Activated CD4-positive, alpha-beta T cell treated with anti-CD3 and anti-CD28 coated beads, Interleukin-2, amount 50 U/mL, for 1 hour (primary cell): ENCODE data around the gene TLE6.
"Not testable (repeated sequence)": the region's sequence is repeated elsewhere in the genome, so short reads cannot be mapped to it uniquely, and the experiment has no call there.

Experiments
- DNase-seq: peaks from one replicate; pipeline ENCODE4 v3.0.0-alpha.2; 2020

The TLE6 gene

DNA sequence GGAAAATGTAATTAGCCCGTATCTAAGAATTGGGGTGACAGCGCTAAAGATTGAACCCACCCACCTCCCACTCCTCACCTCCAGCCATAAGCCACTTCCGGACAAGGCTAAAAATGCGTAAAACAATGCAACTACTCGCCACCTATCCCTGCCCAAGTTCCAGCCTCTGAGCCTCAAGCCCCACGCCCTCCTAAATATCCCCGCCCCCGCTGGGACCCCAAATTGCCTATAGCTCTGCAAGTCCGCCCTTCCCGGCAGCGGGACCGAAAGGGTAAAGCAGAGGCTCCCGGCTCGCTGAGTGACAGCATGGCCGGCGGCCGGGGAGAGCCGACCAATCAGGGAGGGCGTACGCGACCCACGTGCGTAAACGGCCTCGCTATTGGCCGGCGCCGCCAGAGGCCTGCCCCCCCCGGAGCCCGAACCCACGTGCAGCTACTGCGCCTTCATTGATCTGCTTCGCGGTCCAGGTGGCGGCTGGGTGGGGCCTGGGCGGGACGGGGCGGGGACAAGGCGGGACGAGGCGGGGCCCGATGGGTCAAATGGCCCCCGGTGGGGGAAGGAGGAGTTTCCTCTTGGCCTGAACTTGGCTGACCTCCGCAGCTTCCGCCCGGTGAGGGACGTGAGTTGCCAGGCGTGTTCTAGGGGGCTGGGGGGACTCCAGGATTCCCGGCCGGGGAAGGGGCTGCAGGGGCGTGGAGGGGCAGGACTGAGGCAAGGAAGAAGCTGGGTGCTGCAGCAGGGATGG lies at the start of gene TLE6:
TLE6 (plus strand) TSS at position 564 of the 745 bp plus-strand sequence. CDS start 670 bp downstream, outside the sequence.
- DNase-seq, result peak; percentile 93

GRCh38 chr19:2933490-2933910 lies 43.9 kb upstream of the TLE6 start:
- no peak for DNase-seq

- DNase-seq, result not testable (repeated sequence)
Measured at GRCh38 chr19:2935863-2936262, 41.5 kb upstream of the TLE6 start.

DNA sequence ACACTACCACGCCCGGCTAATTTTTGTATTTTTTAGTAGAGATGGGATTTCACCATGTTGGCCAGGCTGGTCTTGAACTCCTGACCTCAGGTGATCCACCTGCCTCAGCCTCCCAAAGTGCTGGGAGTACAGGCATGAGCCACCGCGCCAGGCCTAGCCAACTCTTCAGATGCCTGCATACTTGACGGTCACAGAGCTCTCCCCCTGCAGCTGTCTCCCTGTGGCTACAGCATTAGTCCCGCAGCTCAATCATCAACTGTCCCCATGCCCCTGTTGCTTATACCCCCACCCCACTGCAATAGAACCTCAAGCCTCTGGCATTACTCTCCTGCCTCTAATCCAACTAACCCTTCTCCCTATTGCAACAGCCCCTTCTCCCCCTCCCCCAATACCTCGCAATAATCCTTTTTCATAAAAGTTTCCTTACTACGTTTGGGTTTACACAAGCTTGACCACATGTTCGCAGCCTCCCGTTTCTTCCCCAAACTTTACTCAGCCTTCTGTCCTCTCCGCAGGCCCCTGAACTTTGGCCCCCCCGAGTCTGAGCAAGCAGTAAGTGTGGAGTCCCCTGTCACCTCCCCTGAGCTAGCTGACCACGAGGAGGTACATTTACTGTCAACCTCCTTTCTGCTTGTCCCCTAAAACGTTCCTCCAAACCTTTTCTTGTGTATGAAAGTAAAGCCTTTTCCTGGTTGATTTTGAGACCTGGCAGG lies 34.3 kb upstream of the TLE6 start:
- no peak for DNase-seq

GRCh38 chr19:2944403-2944774 lies 33.0 kb upstream of the TLE6 start:
- DNase-seq, result no peak

- peak; percentile 99 for DNase-seq
Measured at GRCh38 chr19:2944775-2945574, 32.4 kb upstream of the TLE6 start, which contains the start of gene ZNF77. Gene ZNF77 (minus strand): TSS chr19:2944971. CDS start chr19:2944840, 131 bp downstream.

- DNase-seq, result no peak
Measured at GRCh38 chr19:2945575-2946184, 31.7 kb upstream of the TLE6 start.

DNA sequence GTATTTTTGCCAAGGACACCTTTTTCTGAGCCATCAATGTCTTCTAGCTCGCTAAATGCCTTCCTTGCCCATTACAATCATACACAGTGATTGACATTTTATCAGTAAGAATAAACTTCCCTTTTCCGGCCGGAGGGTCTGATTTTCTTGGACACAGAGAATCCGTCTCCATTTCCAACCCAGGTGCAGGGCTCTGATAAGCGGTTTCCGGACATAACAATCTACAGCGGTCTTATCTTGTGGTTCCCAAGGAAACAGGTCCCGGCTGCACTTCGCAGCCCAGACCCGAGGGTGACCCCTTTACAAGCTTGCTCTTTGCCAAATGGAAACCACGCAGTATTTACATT lies 27.5 kb upstream of the TLE6 start:
- DNase-seq, result no peak

DNA sequence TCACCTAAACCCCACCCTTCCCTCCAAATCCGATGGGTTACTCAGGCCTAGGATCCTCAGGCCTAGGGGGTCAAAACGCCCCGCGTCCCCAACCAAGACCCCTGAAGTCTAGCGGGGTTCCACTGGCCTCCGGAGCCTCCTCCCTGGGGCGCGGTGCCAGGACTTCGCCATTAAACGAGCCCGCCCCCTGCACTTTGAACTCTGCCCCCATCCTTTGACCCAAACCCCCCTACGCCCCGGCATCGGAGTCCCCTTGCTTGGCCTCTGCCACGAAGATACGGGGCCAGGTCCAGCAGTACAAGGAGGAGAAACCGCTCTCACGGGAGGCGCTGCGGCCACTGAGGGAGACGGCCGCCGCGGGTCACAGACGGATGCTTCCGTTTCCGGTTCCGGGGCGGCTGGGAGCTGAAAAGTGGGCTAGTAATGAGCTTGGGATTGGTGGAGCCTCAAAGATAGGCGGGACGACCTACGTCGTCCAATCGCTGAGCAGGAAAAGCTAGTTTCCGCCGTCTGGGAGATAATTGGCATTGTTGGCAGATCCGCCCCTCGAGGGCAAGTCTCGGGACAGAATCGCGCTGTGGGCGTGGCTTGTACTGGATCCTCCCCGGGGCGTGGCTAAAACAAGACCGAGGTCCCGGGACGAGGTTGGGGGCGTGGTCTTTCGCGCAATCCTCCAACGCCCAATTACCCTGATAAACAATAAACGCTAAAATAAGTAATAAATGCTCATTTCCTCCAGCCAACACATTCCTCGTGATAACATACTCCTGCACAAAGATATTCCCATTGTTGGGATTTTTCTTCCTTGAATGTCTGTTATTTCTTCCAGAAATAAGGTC lies 26.9 kb upstream of the TLE6 start:
- peak; percentile 100 for DNase-seq

GRCh38 chr19:2952953-2953481 lies 24.3 kb upstream of the TLE6 start:
- DNase-seq, result no peak

DNA sequence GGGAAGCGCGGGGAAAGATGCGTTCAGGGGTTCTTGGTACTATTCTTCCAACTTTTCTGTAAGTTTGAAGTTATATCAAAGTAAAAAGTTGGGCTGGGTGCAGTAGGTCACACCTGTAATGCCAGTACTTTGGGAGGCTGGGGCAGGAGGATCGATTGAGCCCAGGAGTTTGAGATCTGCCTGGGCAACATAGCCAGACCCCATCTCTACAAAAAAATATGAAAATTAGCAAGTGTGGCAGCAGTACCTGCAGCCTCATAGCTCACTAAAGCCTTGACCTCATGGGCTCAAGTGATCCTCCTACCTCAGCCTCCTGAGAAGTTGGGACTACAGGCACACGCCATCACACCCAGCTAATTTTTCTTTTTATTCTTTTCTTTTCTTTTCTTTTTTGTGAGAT lies 20.2 kb upstream of the TLE6 start:
- no peak for DNase-seq

- DNase-seq, result no peak
Measured at GRCh38 chr19:2960120-2960519, 17.2 kb upstream of the TLE6 start.

DNA sequence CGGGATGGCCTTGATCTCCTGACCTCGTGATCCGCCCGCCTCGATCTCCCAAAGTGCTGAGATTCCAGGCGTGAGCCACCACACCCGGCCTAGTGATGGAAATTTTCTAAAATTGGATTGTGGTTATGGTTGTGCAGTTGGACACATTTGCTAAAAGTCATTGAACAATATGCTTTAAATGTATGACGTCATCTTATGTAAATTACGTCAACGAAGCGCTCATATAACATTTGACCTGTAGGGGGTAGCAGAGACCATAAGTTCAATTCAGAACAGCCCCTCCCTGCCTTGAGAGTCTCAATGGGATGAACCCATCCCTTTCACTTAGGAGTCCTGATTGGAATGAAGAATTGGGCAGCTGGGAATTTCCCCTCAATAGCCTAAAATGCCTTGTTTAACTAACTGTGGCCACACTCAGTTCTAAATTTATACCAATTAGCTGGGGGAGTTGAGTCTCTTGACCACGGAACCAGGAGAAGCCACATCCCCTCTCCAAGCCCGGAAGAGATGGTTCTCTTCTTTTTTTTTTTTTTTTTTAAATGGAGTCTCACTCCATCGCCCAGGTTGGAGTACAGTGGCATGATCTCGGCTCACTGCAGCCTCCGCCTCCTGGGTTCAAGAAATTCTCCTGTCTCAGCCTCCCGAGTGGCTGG lies 15.2 kb upstream of the TLE6 start:
- peak; percentile 32 for DNase-seq

GRCh38 chr19:2963122-2963521 lies 14.2 kb upstream of the TLE6 start:
- no peak for DNase-seq

DNA sequence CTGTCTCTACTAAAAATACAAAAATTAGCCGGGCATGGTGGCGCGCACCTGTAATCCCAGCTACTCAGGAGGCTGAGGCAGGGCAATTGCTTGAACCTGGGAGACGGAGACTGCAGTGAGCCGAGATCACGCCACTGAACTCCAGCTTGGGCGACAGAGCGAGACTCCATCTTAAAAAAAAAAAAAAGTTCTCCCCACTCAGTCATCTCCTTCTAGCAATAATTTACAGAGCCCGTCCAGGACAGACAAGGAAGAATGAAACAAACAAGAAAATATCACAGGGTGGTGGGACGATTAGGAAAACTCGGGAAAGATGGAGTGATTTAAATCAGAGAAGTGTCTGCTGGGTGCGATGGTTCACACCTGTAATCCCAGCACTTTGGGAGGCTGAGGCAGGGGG lies 13.7 kb upstream of the TLE6 start:
- not testable (repeated sequence) for DNase-seq

GRCh38 chr19:2964874-2965273 lies 12.5 kb upstream of the TLE6 start:
- no peak for DNase-seq

DNA sequence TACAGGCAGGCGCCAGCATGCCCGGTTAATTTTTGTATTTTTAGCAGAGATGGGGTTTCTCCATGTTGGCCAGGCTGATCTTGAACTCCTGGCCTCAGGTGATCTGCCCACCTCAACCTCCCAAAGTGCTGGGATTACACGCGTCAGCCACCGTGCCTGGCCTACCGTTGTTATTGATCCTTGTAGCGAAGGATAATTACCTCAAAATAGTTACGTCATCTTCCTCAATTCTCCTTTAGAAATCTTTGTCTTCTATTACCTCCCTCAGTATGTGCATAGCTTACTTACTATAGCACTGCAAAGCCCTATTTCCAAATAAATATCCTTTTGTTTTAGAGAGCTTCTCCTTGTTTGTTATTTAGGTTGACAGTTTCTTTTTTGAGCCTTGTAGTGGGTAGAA lies 9.4 kb upstream of the TLE6 start:
- no peak for DNase-seq

- DNase-seq, result no peak
Measured at GRCh38 chr19:2969104-2969504, 8.3 kb upstream of the TLE6 start.

DNA sequence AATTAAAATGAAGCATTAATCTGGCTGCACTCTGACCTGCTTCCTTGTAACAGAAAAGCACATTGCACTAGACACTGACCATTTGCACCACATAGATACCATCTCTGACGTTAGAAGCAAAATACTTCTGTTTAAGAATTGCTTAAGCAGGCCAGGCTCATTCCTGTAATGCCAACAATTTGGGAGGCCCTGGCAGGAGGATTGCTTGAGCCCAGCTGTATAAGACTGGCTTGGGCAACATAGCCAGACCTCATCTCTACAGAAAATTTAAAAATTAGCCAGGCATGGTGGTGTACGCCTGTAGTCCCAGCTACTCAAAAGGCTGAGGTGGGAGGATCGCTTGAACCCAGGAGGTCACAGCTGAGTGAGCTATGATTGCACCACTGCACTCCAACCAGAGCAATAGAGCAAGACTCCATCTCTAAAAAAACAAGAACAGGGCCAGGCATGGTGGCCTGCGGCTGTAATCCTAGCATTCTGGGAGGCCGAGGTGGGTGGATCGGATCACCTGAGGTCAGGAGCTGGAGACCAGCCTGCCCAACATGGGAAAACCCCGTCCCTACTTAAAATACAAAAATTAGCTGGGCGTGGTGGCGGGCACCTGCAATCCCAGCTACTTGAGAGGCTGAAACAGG lies 7.0 kb upstream of the TLE6 start:
- no peak for DNase-seq

GRCh38 chr19:2973229-2973628 lies 4.1 kb upstream of the TLE6 start:
- no peak for DNase-seq
